K562 (cell line): ENCODE data around the gene DDX41. TPM values are rescaled to one million over a fixed set of nuclear protein-coding genes. Genes with fewer than 3 reads are reported as not detected.

Experiments
- ATAC-seq: fragments of 200-7000 bp; cut with Tn5 transposase; 3 replicates; pipeline ENCODE4 v1.9.1; 2020; ENCODE audit warnings: moderate library complexity
- BruUV-seq: library from RNA; stranded (reverse); fragments of 400-500 nt; replicated peaks from 2 replicates; lab custom pipeline; 2021; lab: Mats Ljungman, UMichigan
- CTCF ChIA-PET: fragments of 300-600 bp; formaldehyde crosslinking; extraction: SDS; loops from one replicate; lab custom pipeline; 2021; ENCODE audit warnings: low intra/inter-chr PET ratio; lab: Yijun Ruan, JAX
- POLR2A ChIA-PET: fragments of 300-600, 350-650 bp; sonication (Branson Sonifier 250); formaldehyde crosslinking; extraction: SDS; loops from one replicate; lab custom pipeline; 2021; ENCODE audit warnings: antibody characterized with exemption, inconsistent platforms; lab: Yijun Ruan, JAX
- DNase-seq, 4 experiments: peaks; one replicate each; pipeline versions ENCODE4 v3.0.0 to v3.0.0-alpha.2; 2011 to 2018; ENCODE audit warnings: low spot score in 3 of 4, mixed read lengths in 3 of 4; ENCODE audit errors: extremely low read depth in 1 of 4
- FAIRE-seq: peaks from 2 replicates; lab custom pipeline; 2011; peaks lifted over from hg19 to GRCh38; lab: Jason Lieb, UNC
- H2AFZ ChIP-seq: 2 replicates; pipeline ENCODE4 v1.6.0; 2011; ENCODE audit warnings: low read depth, low read length, control low read depth, inconsistent platforms
- H3K27ac ChIP-seq: fragments of 200-600 bp; 3 replicates; pipeline ENCODE4 v1.8.0; 2011; ENCODE audit warnings: low read depth, mild to moderate bottlenecking, control low read depth, inconsistent platforms, low read length, moderate library complexity, mixed read lengths; ENCODE audit errors: extremely low read depth
- H3K27me3 ChIP-seq, 2 experiments: fragments of 300-600 bp in 1 of 2; 2 replicates in 1 of 2; 3 replicates in 1 of 2; pipeline versions ENCODE4 v1.6.0 to v1.8.0; 2011; ENCODE audit warnings: inconsistent platforms in 2 of 2, low read length in 2 of 2, mild to moderate bottlenecking in 1 of 2, mixed read lengths in 1 of 2, moderate library complexity in 1 of 2; ENCODE audit not compliant: control insufficient read depth in 2 of 2, insufficient read depth in 2 of 2
- H3K36me3 ChIP-seq: fragments of 300-600 bp; 3 replicates; pipeline ENCODE4 v1.8.0; 2011; ENCODE audit warnings: mild to moderate bottlenecking, low read length, inconsistent platforms; ENCODE audit not compliant: control insufficient read depth, insufficient read depth
- H3K4me1 ChIP-seq, 2 experiments: fragments of 200-600 bp in 1 of 2; replicated peaks in 1 of 2; 2 replicates in 1 of 2; 3 replicates in 1 of 2; pipeline versions ENCODE4 v1.5.1 to v1.8.0; 2011; ENCODE audit warnings: inconsistent platforms in 2 of 2, low read length in 2 of 2, mild to moderate bottlenecking in 1 of 2, mixed read lengths in 1 of 2, moderate library complexity in 1 of 2; ENCODE audit not compliant: control insufficient read depth in 2 of 2, insufficient read depth in 2 of 2
- H3K4me2 ChIP-seq: 2 replicates; pipeline ENCODE4 v1.6.1; 2011; ENCODE audit warnings: low read length, control low read depth, inconsistent platforms, mixed read lengths; ENCODE audit not compliant: insufficient read depth
- H3K4me3 ChIP-seq: fragments of 200-600 bp; sonication (generic), shearing (Covaris generic); 2 replicates; pipeline ENCODE4 v1.5.1; 2016; ENCODE audit warnings: control low read depth, inconsistent platforms
- H3K79me2 ChIP-seq: fragments of 200-600 bp; 3 replicates; pipeline ENCODE4 v1.8.0; 2011; ENCODE audit warnings: low read length, inconsistent platforms; ENCODE audit not compliant: control insufficient read depth, insufficient read depth
- H3K9ac ChIP-seq, 2 experiments: 2 replicates each; pipeline versions ENCODE4 v1.6.0 to v1.6.1; 2011; ENCODE audit warnings: low read depth in 2 of 2, low read length in 2 of 2, control low read depth in 1 of 2, inconsistent platforms in 1 of 2, mild to moderate bottlenecking in 1 of 2, mixed read lengths in 1 of 2; ENCODE audit not compliant: insufficient read depth in 1 of 2
- H3K9me1 ChIP-seq: one replicate; pipeline ENCODE4 v1.6.0; 2011; ENCODE audit warnings: inconsistent platforms, mild to moderate bottlenecking, low read length, moderate library complexity; ENCODE audit not compliant: control insufficient read depth, insufficient read depth
- H3K9me3 ChIP-seq: replicated peaks from 2 replicates; pipeline ENCODE4 v1.5.1; 2011; ENCODE audit warnings: low read depth, low read length, inconsistent platforms; ENCODE audit not compliant: control insufficient read depth, insufficient read depth
- H4K20me1 ChIP-seq: replicated peaks from 2 replicates; pipeline ENCODE4 v1.6.1; 2011; ENCODE audit warnings: low read length, inconsistent platforms, mixed read lengths; ENCODE audit not compliant: control insufficient read depth, insufficient read depth
- HNRNPL ChIP-seq: fragments of 200-400 bp; formaldehyde crosslinking; IDR thresholded peaks from 2 replicates; pipeline ENCODE4 v1.6.1; 2017; ENCODE audit warnings: low read depth, mild to moderate bottlenecking, low read length
- POLR2G ChIP-seq: fragments of 200-400 bp; formaldehyde crosslinking; IDR thresholded peaks from 2 replicates; pipeline ENCODE4 v1.6.1; 2017; ENCODE audit warnings: low read depth, mild to moderate bottlenecking, antibody characterized with exemption, low read length, moderate library complexity
- RBFOX2 ChIP-seq: fragments of 200-400 bp; formaldehyde crosslinking; IDR thresholded peaks from 2 replicates; pipeline ENCODE4 v1.6.1; 2017; ENCODE audit warnings: low read depth, mild to moderate bottlenecking, low read length, moderate library complexity
- RBM22 ChIP-seq: fragments of 200-400 bp; formaldehyde crosslinking; IDR thresholded peaks from 2 replicates; pipeline ENCODE4 v1.6.1; 2018; ENCODE audit warnings: low read length, low read depth; ENCODE audit not compliant: poor library complexity, severe bottlenecking
- TEAD2 ChIP-seq: fragments of 450-650 bp; IDR thresholded peaks from 2 replicates; pipeline ENCODE4 v1.6.1; 2016; ENCODE audit warnings: missing genetic modification characterization, control low read depth, missing compliant biosample characterization
- TEAD4 ChIP-seq, 2 experiments: sonication (generic) in 1 of 2; formaldehyde crosslinking in 1 of 2; IDR thresholded peaks; 2 replicates each; pipeline versions ENCODE4 v1.6.1 to v1.8.0; 2012 to 2022; ENCODE audit warnings: borderline replicate concordance in 1 of 2, inconsistent platforms in 1 of 2, low read length in 1 of 2, mild to moderate bottlenecking in 1 of 2, missing genetic modification reagents in 1 of 2
- ZFX ChIP-seq: sonication (generic); formaldehyde crosslinking; IDR thresholded peaks from 2 replicates; pipeline ENCODE4 v1.8.0; 2022; ENCODE audit warnings: mild to moderate bottlenecking, missing genetic modification reagents, moderate library complexity
- ZNF23 ChIP-seq: fragments of 250-450 bp; sonication (Bioruptor Pico); IDR thresholded peaks from 2 replicates; pipeline ENCODE4 v1.4.0; 2020; ENCODE audit warnings: mild to moderate bottlenecking
- ZNF586 ChIP-seq: fragments of 450-650 bp; formaldehyde crosslinking; conservative IDR thresholded peaks from 2 replicates; pipeline ENCODE4 v1.4.0; 2020; ENCODE audit warnings: mild to moderate bottlenecking, moderate library complexity
- WGBS: fragments of 100-300 bp; shearing (Covaris generic); methylation state at CpG from one replicate; pipeline ENCODE4 v1.1.6; 2016; ENCODE audit warnings: low coverage, mixed read lengths; ENCODE audit not compliant: insufficient coverage; ENCODE audit errors: missing lambda C conversion rate; 5-methylcytosine and 5-hydroxymethylcytosine counted together
- in situ Hi-C: fragments of 300-500 bp; cut with MboI; formaldehyde crosslinking; loops from 4 replicates; pipeline ENCODE4 v1.15.0; 2018; ENCODE audit warnings: inconsistent platforms, mixed read lengths
- intact Hi-C: fragments of 100-400 bp; cut with micrococcal nuclease; formaldehyde crosslinking; loops from 2 replicates; pipeline ENCODE4 v1.14.2; 2022
- polyA plus RNA-seq, 8 experiments: library from polyadenylated mRNA; depleted of rRNA in 4 of 8; stranded (reverse) in 5 of 8; unstranded in 3 of 8; fragments of >200 nt; fragmentation: Nextera tagmentation in 2 of 8; fragmentation: Illumina TruSeq in 1 of 8; extraction: Ambion mirVana in 2 of 8; extraction: Trizol in 1 of 8; gene quantifications; 2 replicates each; pipeline versions ENCODE4 v1.2.1 to v1.2.3, GENCODE V29; 2011 to 2014; ENCODE audit warnings: inconsistent platforms in 1 of 8, missing spikeins in 1 of 8
- total RNA-seq, 7 experiments: library from RNA; depleted of rRNA in 6 of 7; stranded (reverse); fragments of >200 nt in 6 of 7; fragmentation: Illumina TruSeq in 2 of 7; extraction: Trizol in 2 of 7; gene quantifications; 2 replicates each; pipeline versions ENCODE4 v1.2.1 to v1.2.3, GENCODE V29; 2011 to 2021; ENCODE audit warnings: low replicate concordance in 1 of 7
- TF ChIP-seq, protein P1 (sequence below): sonication (generic); formaldehyde crosslinking; IDR thresholded peaks from 2 replicates; pipeline ENCODE4 v1.8.0; 2022; ENCODE audit warnings: mild to moderate bottlenecking, missing genetic modification reagents
- TF ChIP-seq, protein P2 (sequence below): fragments of 250-450 bp; sonication (Bioruptor Pico); IDR thresholded peaks from 2 replicates; pipeline ENCODE4 v1.5.0; 2021

The DDX41 gene
- total and polyA plus RNA-seq, 9 of the 15 experiments (the other 6 are each of a cell fraction or from before 2014, with no cell fraction given), result 38.2 to 284 (median 116) TPM

- Histone ChIP-seq H3K4me2 (no peak overlapping the region), H3K79me2 (peaks cover 44% of the 10 kb centered on the region)
- in situ Hi-C loops, result no loop called here
These were observed 24.6 kb downstream of the DDX41 start for GRCh38 chr5:177491983-177492746.

More at GRCh38 chr5:177491983-177492746, 24.6 kb downstream of the DDX41 start:
- TF ChIP-seq ZNF23 (CRISPR knock-in tag) (no peak), TEAD4 (IDR thresholded peaks at IDR 0.05; ENCODE audit: low read length) (no peak), TEAD4 (CRISPR knock-in tag; IDR thresholded peaks at IDR 0.05; ENCODE audit: borderline replicate concordance) (no peak), POLR2G (peak; percentile 66), ZFX (CRISPR knock-in tag) (peak; percentile 29; the same call in 1 of the 2 replicates), ZNF586 (CRISPR knock-in tag) (no peak), RBFOX2 (peak; percentile 71), RBM22 (peak; percentile 52), TEAD2 (tag) (no peak), HNRNPL (peak; percentile 46; the same call in 1 of the 2 replicates)
- TF ChIP-seq, protein P1, sequence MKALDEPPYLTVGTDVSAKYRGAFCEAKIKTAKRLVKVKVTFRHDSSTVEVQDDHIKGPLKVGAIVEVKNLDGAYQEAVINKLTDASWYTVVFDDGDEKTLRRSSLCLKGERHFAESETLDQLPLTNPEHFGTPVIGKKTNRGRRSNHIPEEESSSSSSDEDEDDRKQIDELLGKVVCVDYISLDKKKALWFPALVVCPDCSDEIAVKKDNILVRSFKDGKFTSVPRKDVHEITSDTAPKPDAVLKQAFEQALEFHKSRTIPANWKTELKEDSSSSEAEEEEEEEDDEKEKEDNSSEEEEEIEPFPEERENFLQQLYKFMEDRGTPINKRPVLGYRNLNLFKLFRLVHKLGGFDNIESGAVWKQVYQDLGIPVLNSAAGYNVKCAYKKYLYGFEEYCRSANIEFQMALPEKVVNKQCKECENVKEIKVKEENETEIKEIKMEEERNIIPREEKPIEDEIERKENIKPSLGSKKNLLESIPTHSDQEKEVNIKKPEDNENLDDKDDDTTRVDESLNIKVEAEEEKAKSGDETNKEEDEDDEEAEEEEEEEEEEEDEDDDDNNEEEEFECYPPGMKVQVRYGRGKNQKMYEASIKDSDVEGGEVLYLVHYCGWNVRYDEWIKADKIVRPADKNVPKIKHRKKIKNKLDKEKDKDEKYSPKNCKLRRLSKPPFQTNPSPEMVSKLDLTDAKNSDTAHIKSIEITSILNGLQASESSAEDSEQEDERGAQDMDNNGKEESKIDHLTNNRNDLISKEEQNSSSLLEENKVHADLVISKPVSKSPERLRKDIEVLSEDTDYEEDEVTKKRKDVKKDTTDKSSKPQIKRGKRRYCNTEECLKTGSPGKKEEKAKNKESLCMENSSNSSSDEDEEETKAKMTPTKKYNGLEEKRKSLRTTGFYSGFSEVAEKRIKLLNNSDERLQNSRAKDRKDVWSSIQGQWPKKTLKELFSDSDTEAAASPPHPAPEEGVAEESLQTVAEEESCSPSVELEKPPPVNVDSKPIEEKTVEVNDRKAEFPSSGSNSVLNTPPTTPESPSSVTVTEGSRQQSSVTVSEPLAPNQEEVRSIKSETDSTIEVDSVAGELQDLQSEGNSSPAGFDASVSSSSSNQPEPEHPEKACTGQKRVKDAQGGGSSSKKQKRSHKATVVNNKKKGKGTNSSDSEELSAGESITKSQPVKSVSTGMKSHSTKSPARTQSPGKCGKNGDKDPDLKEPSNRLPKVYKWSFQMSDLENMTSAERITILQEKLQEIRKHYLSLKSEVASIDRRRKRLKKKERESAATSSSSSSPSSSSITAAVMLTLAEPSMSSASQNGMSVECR (CRISPR knock-in tag), result 0 out of 2 replicates have a peak, but pooled peaks have one; percentile 5
- TF ChIP-seq, protein P2, sequence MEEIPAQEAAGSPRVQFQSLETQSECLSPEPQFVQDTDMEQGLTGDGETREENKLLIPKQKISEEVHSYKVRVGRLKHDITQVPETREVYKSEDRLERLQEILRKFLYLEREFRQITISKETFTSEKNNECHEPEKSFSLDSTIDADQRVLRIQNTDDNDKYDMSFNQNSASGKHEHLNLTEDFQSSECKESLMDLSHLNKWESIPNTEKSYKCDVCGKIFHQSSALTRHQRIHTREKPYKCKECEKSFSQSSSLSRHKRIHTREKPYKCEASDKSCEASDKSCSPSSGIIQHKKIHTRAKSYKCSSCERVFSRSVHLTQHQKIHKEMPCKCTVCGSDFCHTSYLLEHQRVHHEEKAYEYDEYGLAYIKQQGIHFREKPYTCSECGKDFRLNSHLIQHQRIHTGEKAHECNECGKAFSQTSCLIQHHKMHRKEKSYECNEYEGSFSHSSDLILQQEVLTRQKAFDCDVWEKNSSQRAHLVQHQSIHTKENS (CRISPR knock-in tag), result no peak
- WGBS, result 79% methylated on average over 37 of the region's 54 CpGs
- FAIRE-seq (no peak), ATAC-seq (no peak), DNase-seq (no peak)
- intact Hi-C loops, result loop anchor here (1.0 kb wide), 1 partner anchor 9 kb away; no protein-coding TSS in a partner anchor
- no TSS peak for BruUV-seq
- ChIA-PET CTCF (interaction anchor here (0.6 to 2.2 kb wide), 3 partner anchors 8 to 19 kb away, joined by 3 to 19 read pairs (median 4); no protein-coding TSS in a partner anchor), POLR2A (interaction anchor here (0.6 to 4.0 kb wide), 18 partner anchors 9 to 135 kb away, joined by 3 to 21 read pairs (median 4); partner anchors contain the start of genes DBN1 and DOK3)
- H3K4me3 ChIP-seq, result no peak overlapping the region
- H3K9me3 ChIP-seq, result no peaks in the 10 kb centered on the region
- peak overlapping the region; percentile 95; the same call in 2 of the 3 replicates for H3K27ac ChIP-seq
- H4K20me1 ChIP-seq, result peaks cover 3% of the 10 kb centered on the region; the same call in 1 of the 2 replicates
- H3K4me1 ChIP-seq, result peaks cover 40 to 86% of the 10 kb centered on the region in 2 experiments
- H2AFZ ChIP-seq, result no peak overlapping the region
- no peaks in the 10 kb centered on the region for H3K27me3 ChIP-seq
- H3K9me1 ChIP-seq, result no peaks in the 10 kb centered on the region
- H3K9ac ChIP-seq, result peak overlapping the region in 1 of 2 experiments; percentile 85; a peak in 2 of 4 replicates
- H3K36me3 ChIP-seq, result peaks cover 81% of the 10 kb centered on the region; the same call in 2 of the 3 replicates
